AG10803 (cell line): ENCODE measurements around the gene WDR1.

Source experiments
- DNase-seq: peaks from one replicate; pipeline ENCODE4 v3.0.0; 2010; ENCODE audit warnings: low read depth
- H3K4me3 ChIP-seq: 2 replicates; pipeline ENCODE4 v1.5.1; 2011; ENCODE audit warnings: mild to moderate bottlenecking, low read length, control low read depth
- TF ChIP-seq, protein P1 (sequence below): conservative IDR thresholded peaks from 2 replicates; pipeline ENCODE4 v1.5.1; 2011; ENCODE audit warnings: mild to moderate bottlenecking, low read length, control low read depth, inconsistent platforms

WDR1 gene

GRCh38 chr4:10086506-10087120, 30.0 kb downstream of the WDR1 start:
- H3K4me3 ChIP-seq = no peak overlapping the region
- TF ChIP-seq, protein P1, sequence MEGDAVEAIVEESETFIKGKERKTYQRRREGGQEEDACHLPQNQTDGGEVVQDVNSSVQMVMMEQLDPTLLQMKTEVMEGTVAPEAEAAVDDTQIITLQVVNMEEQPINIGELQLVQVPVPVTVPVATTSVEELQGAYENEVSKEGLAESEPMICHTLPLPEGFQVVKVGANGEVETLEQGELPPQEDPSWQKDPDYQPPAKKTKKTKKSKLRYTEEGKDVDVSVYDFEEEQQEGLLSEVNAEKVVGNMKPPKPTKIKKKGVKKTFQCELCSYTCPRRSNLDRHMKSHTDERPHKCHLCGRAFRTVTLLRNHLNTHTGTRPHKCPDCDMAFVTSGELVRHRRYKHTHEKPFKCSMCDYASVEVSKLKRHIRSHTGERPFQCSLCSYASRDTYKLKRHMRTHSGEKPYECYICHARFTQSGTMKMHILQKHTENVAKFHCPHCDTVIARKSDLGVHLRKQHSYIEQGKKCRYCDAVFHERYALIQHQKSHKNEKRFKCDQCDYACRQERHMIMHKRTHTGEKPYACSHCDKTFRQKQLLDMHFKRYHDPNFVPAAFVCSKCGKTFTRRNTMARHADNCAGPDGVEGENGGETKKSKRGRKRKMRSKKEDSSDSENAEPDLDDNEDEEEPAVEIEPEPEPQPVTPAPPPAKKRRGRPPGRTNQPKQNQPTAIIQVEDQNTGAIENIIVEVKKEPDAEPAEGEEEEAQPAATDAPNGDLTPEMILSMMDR = no peak
- no peak for DNase-seq

- TF ChIP-seq, protein P1 = no peak
- no peak for DNase-seq
- H3K4me3 ChIP-seq = no peak overlapping the region
These were observed 30.6 kb downstream of the WDR1 start for GRCh38 chr4:10085828-10086505.

GRCh38 chr4:10085386-10085785, 31.2 kb downstream of the WDR1 start:
- DNase-seq = no peak
- H3K4me3 ChIP-seq = no peak overlapping the region
- TF ChIP-seq, protein P1 = no peak

- H3K4me3 ChIP-seq = no peak overlapping the region
- DNase-seq = peak; percentile 32
- TF ChIP-seq, protein P1 = no peak
These were observed 31.8 kb downstream of the WDR1 start for GRCh38 chr4:10084651-10085358.

DNA sequence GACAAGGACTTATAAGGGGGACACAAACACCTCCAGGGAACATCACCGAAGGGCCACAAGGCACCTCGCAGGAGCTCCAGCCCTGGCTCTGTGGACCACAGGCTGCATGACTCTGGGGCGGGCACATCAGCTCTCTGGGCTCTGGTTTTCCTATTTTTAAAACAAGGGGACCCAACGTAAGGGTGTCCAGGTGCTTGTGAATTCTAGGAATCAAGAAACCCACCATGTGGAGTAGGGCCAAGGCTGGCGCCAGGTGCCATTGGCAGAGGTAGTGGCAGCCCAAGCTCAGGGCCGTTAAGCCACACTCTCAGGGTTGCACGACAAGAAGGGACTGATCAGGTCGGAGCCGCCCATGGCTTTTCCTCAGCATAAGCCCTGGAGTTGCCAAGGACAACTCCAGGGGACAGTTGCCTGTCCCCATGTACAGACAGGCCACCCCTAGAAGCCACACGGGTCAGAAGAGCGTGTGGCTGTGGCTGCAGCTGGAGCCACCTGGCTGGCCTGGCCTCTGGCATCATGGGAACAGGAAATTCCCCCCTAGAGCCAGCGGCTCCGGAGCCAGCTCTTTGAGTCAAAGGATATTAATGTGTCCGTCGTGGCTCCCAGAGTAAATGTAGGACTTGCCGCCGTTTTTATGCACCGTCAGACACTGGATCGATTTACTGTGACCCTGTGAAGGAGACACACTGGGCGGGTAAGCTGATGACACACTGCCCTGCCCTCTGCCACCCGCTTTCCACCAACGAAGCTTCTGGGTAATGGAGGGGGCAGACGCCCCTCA, 32.5 kb downstream of the WDR1 start:
- TF ChIP-seq, protein P1 = no peak
- no peak for DNase-seq
- H3K4me3 ChIP-seq = no peak overlapping the region

DNA sequence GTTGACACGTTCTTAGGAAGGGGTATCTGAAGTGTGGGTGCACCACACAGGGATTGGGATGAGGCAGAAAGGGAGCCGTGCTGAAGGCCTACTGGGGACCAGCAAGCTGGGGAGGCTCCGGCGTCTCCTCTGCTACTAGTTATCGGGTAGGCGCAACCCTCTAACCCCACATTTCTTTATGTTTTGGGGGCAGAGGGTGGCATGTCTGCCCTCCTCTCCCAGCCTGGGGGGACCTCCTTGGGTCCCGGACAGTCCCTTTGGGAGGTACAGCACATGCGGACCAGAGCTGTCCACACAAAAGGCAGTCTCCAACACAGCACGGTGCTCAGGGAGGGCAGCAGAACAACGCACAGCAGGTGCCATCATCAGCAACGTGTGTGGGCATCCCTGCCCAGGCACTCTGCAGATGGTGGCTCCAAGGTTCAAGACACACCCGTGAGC, 33.2 kb downstream of the WDR1 start:
- H3K4me3 ChIP-seq = no peak overlapping the region
- TF ChIP-seq, protein P1 = no peak
- DNase-seq = no peak
